ENCODE data around the gene EVI2B.

DNA sequence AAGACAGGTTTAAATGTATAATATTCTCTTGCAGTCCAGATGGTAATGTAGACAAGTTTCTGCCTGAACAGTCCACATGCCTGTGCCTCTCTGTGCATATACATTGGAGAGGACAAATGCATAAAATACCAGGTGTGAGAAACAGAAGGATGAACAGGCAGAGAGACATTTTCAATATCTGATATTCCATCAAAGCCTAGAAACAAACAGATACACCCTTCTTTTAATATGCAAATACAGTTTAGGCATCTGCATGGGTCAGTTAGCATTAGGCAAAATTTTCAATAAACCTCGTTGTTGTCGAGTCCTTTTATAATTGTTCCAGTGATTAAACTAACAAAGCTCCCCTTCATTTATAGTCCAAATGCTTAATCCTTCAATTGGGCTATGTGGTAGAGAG, 17.7 kb downstream of the EVI2B start:
- TF ChIP-seq CTCF (conservative IDR thresholded peaks at IDR 0.05) = no peak
- TF ChIP-seq ZFX (IDR thresholded peaks at IDR 0.05) = no peak

All from C4-2B (cell line).